Fibroblast of lung (primary cell): ENCODE measurements around the gene AATF. TPM values are rescaled to one million over a fixed set of nuclear protein-coding genes. Genes with fewer than 3 reads are reported as not detected.
A peak's percentile ranks its signal among the peaks of the same experiment; 100 is the strongest.

Source experiments
- DNase-seq, 2 donors: peaks; one replicate each; pipeline versions ENCODE4 v3.0.0 to v3.0.0-alpha.2; 2010; ENCODE audit warnings: low read depth in 2 of 2
- H2AFZ ChIP-seq: 2 replicates; pipeline ENCODE4 v1.5.1; 2012; ENCODE audit warnings: low read length, control low read depth, inconsistent platforms
- H3K27ac ChIP-seq: 2 replicates; pipeline ENCODE4 v1.5.1; 2011; ENCODE audit warnings: low read length, control low read depth; ENCODE audit not compliant: insufficient read depth
- H3K27me3 ChIP-seq: 2 replicates; pipeline ENCODE4 v1.5.1; 2011; ENCODE audit warnings: mild to moderate bottlenecking, low read length; ENCODE audit not compliant: control insufficient read depth, insufficient read depth
- H3K36me3 ChIP-seq: 2 replicates; pipeline ENCODE4 v1.5.1; 2011; ENCODE audit warnings: low read length; ENCODE audit not compliant: control insufficient read depth, insufficient read depth
- H3K4me1 ChIP-seq: 2 replicates; pipeline ENCODE4 v1.5.1; 2011; ENCODE audit warnings: low read length; ENCODE audit not compliant: control insufficient read depth, insufficient read depth; ENCODE audit errors: extremely low read depth
- H3K4me2 ChIP-seq: 2 replicates; pipeline ENCODE4 v1.5.1; 2011; ENCODE audit warnings: low read length, control low read depth; ENCODE audit not compliant: insufficient read depth; ENCODE audit errors: extremely low read depth
- H3K4me3 ChIP-seq, 4 experiments: fragments of 200-600 bp in 1 of 4; sonication (generic) in 1 of 4; replicated peaks in 1 of 4; 2 replicates each; pipeline ENCODE4 v1.5.1; 2011 to 2016; ENCODE audit warnings: low read length in 4 of 4, low read depth in 3 of 4, mild to moderate bottlenecking in 3 of 4, control low read depth in 2 of 4, inconsistent platforms in 1 of 4, mixed read lengths in 1 of 4; ENCODE audit not compliant: insufficient read depth in 1 of 4; ENCODE audit errors: control extremely low read depth in 1 of 4
- H3K79me2 ChIP-seq: 2 replicates; pipeline ENCODE4 v1.5.1; 2012; ENCODE audit warnings: mild to moderate bottlenecking, low read length, inconsistent platforms; ENCODE audit not compliant: control insufficient read depth, insufficient read depth
- H3K9ac ChIP-seq: 2 replicates; pipeline ENCODE4 v1.5.1; 2011; ENCODE audit warnings: mild to moderate bottlenecking, low read length, control low read depth; ENCODE audit not compliant: insufficient read depth
- H3K9me3 ChIP-seq: 2 replicates; pipeline ENCODE4 v1.5.1; 2012; ENCODE audit warnings: low read depth, low read length; ENCODE audit not compliant: control insufficient read depth, insufficient read depth
- H4K20me1 ChIP-seq: 2 replicates; pipeline ENCODE4 v1.5.1; 2011; ENCODE audit warnings: low read length; ENCODE audit not compliant: control insufficient read depth, insufficient read depth; ENCODE audit errors: extremely low read depth
- EZH2 ChIP-seq: IDR thresholded peaks from 2 replicates; pipeline ENCODE4 v1.5.1; 2012; ENCODE audit warnings: low read length, control low read depth, mild to moderate bottlenecking; ENCODE audit errors: missing control alignments
- polyA plus RNA-seq, 2 donors: library from polyadenylated mRNA; depleted of rRNA in 1 of 2; stranded (reverse) in 1 of 2; unstranded in 1 of 2; fragments of >200 nt; gene quantifications; 2 replicates each; pipeline ENCODE4 v1.2.1, GENCODE V29; 2011 to 2012; ENCODE audit warnings: missing spikeins in 1 of 2
- total RNA-seq: library from RNA; depleted of rRNA; stranded (reverse); fragments of >200 nt; gene quantifications from 2 replicates; pipeline ENCODE4 v1.2.1, GENCODE V29; 2014
- TF ChIP-seq, protein P1 (sequence below), 2 donors: IDR thresholded peaks in 1 of 2; conservative IDR thresholded peaks in 1 of 2; 1 replicate in 1 of 2; 2 replicates in 1 of 2; pipeline ENCODE4 v1.5.1; 2011 to 2012; ENCODE audit warnings: low read length in 2 of 2, control low read depth in 1 of 2, inconsistent platforms in 1 of 2, low read depth in 1 of 2, mild to moderate bottlenecking in 1 of 2

AATF gene
- total and polyA plus RNA-seq, 2 donors (not counting 1 experiment from before 2014, with no cell fraction given), result 11.9 to 30.7 TPM

GRCh38 chr17:36945959-36946725 lies 2.6 kb upstream of the AATF start:
- TF ChIP-seq EZH2, result peak; percentile 86
- TF ChIP-seq, protein P1, sequence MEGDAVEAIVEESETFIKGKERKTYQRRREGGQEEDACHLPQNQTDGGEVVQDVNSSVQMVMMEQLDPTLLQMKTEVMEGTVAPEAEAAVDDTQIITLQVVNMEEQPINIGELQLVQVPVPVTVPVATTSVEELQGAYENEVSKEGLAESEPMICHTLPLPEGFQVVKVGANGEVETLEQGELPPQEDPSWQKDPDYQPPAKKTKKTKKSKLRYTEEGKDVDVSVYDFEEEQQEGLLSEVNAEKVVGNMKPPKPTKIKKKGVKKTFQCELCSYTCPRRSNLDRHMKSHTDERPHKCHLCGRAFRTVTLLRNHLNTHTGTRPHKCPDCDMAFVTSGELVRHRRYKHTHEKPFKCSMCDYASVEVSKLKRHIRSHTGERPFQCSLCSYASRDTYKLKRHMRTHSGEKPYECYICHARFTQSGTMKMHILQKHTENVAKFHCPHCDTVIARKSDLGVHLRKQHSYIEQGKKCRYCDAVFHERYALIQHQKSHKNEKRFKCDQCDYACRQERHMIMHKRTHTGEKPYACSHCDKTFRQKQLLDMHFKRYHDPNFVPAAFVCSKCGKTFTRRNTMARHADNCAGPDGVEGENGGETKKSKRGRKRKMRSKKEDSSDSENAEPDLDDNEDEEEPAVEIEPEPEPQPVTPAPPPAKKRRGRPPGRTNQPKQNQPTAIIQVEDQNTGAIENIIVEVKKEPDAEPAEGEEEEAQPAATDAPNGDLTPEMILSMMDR (conservative IDR thresholded peaks at IDR 0.05 in 1 of 2, IDR thresholded peaks at IDR 0.05 in 1 of 2; ENCODE audit: low read depth in 1 of 2, low read length in 2 of 2), result no peak
- no peak overlapping the region for H3K4me2 ChIP-seq
- no peaks in the 10 kb centered on the region for H3K9me3 ChIP-seq
- peaks cover 61% of the 10 kb centered on the region for H3K27me3 ChIP-seq
- H3K27ac ChIP-seq, result no peak overlapping the region
- H3K9ac ChIP-seq, result no peak overlapping the region
- no peaks in the 10 kb centered on the region for H3K36me3 ChIP-seq
- H3K79me2 ChIP-seq, result peaks cover 18% of the 10 kb centered on the region
- H4K20me1 ChIP-seq, result no peaks in the 10 kb centered on the region
- no peak for DNase-seq
- H3K4me3 ChIP-seq, result no peak overlapping the region
- H2AFZ ChIP-seq, result no peak overlapping the region
- no peaks in the 10 kb centered on the region for H3K4me1 ChIP-seq

DNA sequence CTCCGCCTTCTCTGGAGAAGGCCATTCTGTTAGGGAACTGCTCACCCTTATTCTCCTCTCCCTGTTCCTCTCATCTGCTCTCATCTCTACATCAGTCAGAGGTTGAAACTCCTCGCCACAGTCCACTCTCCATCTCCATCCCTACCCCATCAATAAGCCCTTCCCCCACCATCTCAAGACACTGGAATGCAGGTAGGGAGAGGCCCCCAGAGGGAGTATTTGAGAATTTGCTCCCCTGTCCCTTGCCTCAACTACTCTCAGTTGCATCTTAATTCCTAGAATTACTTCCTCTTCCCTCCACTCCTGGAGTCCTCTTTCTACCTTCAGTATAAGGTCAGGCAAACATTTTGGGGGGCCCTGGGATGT lies 2.0 kb upstream of the AATF start:
- Histone ChIP-seq H3K79me2 (peaks cover 20% of the 10 kb centered on the region), H3K9me3 (no peaks in the 10 kb centered on the region), H3K4me1 (no peaks in the 10 kb centered on the region), H3K27ac (no peak overlapping the region), H4K20me1 (no peaks in the 10 kb centered on the region), H3K36me3 (no peaks in the 10 kb centered on the region), H3K4me2 (no peak overlapping the region), H3K27me3 (peaks cover 55% of the 10 kb centered on the region), H2AFZ (no peak overlapping the region), H3K4me3 (no peak overlapping the region), H3K9ac (no peak overlapping the region)
- TF ChIP-seq EZH2, result no peak
- TF ChIP-seq, protein P1 (conservative IDR thresholded peaks at IDR 0.05 in 1 of 2, IDR thresholded peaks at IDR 0.05 in 1 of 2; ENCODE audit: low read depth in 1 of 2, low read length in 2 of 2), result no peak
- DNase-seq, result no peak

DNA sequence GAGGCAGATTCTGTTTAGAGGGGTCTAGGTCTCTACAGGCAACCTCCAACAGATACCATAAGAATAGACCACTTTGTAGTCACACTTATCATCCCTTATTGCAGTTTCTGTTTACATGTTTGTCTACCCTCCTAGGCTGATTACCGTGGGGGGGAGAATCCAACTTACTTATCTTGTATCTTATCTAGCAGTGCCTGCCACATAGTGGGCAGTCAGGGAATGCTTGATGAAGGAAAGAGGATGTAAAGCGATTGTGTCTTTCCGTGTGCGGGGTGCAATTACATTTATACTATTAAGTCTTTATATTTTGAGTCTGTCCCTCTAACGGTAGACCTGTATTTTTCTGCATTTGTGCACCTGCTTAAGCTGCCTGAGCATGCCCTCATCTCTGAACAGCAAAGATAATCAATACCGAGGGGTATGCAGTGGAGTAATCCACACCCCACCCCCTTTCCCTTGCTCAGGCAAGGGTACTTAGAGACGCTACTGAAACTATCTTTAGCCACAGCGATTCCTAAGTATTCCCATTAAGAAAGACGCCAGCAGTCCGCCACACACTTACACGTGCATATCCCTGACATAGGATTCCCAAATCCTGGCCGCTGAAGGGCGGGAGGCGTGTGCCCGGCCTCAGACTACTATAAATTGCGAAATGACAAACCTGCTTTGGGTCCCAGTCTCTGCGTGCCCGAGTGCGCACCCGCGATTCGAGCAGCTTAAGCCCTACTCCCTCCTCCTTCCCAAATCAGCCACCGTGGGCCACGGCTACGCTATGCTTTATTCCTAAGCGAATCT lies 635 bp upstream of the AATF start:
- Histone ChIP-seq H3K4me3 (peak overlapping the region; percentile 93 to 97 (median 96)), H3K9ac (peak overlapping the region; percentile 95), H3K27ac (peak overlapping the region; percentile 95), H3K36me3 (peaks cover 3% of the 10 kb centered on the region), H3K27me3 (peaks cover 41% of the 10 kb centered on the region), H3K79me2 (peaks cover 23% of the 10 kb centered on the region), H3K4me1 (no peaks in the 10 kb centered on the region), H3K9me3 (no peaks in the 10 kb centered on the region), H3K4me2 (peak overlapping the region; percentile 96), H2AFZ (peak overlapping the region; percentile 99), H4K20me1 (no peaks in the 10 kb centered on the region)
- TF ChIP-seq, protein P1 (conservative IDR thresholded peaks at IDR 0.05 in 1 of 2, IDR thresholded peaks at IDR 0.05 in 1 of 2; ENCODE audit: low read depth in 1 of 2, low read length in 2 of 2), result no peak
- no peak for TF ChIP-seq EZH2
- DNase-seq, result no peak
